ENCODE data around the gene PDE4D.
"Not testable (repeated sequence)": the region's sequence is repeated elsewhere in the genome, so short reads cannot be mapped to it uniquely, and the experiment has no call there.

Gene PDE4D

DNA sequence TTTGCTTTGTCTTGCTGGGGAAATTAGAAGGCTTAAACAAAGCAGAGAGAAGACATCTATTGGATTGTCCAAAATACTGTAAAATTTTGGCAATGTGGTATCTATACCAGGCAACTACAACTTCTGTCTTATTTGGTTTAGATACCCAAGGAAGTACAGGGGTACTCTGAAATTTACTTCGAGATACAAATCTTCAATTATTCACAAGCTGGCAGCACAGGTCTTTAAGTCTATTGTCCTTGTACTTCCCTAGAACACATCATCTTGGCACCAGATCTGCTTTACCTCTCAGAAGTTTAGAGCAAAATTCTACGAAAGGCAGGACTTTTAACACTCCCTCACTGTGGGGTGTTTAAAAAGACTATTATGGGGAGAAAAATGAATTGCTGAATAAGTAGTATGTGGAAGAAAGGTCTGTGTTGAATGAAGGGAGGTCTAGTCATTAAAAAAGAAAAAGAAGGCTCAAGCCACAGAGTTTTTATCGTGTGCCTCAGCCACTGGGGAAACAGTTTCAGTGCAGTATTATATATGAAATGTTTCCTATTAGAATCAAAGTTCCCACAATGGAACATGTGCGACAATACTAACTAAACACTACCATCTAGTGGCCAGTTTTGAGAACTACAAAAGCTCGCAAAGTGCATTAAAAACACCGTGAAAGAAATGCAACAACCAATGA is 93.7 kb downstream of the PDE4D start:
- DNase-seq: peak in 6 of 51 donors; percentile 5 to 77 (median 17)

- DNase-seq: no peak
Measured at GRCh38 chr5:59798862-59799667, 94.5 kb downstream of the PDE4D start.

DNA sequence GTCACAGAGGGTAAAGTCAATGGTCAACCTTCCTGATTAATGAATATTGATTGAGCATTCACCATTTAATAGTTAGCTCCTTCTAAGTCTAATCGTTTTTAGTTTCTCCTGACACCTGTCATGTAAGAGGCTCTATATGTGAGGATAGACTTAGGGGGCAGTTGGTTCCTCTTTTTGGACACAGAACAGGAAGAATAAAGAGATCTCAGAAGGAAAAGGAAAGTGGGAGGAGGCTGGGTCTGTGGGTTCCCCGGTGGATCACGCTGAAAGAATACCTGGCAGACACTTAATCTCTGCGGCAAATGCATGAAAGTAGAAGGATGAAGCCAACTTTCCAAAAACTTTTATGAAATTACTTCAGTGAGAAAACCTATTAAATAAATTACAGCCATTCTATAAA is 98.4 kb downstream of the PDE4D start:
- DNase-seq: no peak

DNA sequence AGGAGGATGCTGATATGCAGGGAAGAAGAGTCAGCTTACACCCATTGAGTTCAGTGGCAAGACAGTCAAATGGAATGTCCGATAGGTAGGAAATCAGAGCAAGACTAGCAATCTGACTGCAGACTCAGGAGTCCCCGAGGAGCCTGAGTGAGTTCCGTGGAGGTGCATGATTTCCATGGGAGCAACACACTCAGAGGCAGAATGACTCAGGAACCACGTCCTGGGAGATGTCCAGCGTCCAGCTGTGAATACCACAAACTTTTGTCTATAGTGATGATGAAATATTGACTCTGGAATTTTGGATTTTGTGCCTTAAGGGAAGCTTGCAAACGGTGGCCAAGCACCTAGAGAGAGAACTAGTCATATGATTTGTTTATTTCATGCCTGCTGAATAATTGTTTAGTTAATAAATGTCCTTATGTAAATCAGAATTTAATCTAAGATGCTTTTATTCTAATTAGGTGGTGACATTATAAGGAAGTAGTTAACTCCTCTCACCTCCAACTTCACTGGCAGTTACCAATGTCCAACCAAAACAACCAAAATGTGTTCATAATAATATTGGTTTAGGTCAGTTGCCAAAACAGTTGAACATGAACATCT is 100.4 kb downstream of the PDE4D start:
- DNase-seq: peak in 1 of 51 donors; percentile 2

- no peak for DNase-seq
Measured at GRCh38 chr5:59791617-59792016, 101.9 kb downstream of the PDE4D start.

- peak in 2 of 51 donors; percentile 34 to 40 for DNase-seq
Measured at GRCh38 chr5:59790776-59791475, 102.6 kb downstream of the PDE4D start.

- DNase-seq: peak in 1 of 51 donors; percentile 40
Measured at GRCh38 chr5:59790376-59790775, 103.2 kb downstream of the PDE4D start.

DNA sequence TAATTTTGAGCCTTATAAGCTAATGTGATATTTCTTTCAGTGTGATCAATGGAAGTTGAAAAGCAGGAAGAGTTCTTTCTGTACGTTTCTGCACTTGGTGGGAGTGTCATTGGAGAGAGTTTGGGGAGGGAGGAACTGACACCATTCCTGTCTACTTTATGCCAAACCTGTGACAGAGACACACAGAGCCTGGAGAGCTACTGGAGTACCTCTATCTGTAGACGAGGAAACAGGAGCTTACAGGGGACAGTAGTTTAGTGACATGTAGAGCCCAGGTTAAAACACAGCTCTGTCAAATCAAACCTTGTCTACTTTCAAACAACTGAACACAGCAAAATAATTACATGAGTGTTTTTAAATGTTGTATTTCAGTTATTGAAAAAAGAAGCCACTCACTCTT is 103.6 kb downstream of the PDE4D start:
- no peak for DNase-seq

GRCh38 chr5:59789197-59789596 is 104.3 kb downstream of the PDE4D start:
- peak in 1 of 51 donors; percentile 20 for DNase-seq

DNA sequence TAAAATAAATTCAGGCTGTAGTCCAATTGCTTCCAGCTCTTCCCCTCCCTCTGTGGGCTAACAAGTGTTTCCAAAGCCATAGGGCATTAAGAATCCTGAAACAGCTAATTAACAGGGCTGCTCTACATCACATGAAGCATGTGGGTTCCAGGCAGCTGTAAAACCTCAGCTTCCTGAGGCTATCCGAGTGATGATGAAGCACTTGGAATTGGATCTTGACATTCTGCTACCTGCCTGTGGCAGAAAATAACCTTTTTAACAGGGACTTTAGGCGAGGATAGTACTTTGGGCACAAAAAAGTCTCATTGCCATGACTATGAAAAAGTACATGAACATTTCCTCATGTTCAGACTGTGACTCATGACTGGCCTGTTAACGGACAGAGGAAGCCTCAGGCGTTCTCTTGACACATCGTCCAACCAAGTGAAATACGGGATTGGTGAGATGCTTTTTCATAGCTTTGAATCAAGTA is 107.2 kb downstream of the PDE4D start:
- DNase-seq: no peak

DNA sequence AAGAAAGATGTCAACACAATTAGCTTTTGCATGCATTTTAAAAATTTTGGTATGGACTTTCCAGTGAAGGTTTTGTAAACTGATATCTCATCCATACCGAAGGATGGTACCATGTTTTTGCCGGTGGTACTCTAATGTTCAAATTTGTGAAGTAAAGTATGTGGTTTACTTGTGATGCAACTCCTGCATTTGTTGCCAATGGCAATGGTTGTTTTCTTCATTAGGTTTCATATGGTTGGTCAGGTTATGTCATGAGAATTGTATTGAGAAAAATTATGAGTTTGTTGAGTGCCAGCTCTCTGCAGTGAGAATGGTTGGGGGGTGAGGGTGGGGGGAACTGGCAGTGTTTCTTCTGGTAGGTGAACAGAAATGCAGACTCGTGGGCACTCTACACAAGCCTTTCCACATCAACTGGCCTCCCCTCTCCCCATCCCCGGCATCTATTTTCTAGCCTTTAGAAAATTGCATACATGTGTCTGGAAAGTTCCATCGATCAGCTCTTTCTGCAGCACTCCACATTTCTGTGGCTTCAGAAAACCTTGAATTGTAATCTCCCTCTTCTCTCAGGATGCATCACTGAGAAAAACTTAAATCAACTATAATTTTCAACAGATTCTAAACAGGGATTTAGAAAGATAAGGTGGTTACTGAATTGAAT is 107.7 kb downstream of the PDE4D start:
- no peak for DNase-seq

GRCh38 chr5:59784708-59785107 is 108.8 kb downstream of the PDE4D start:
- not testable (repeated sequence) for DNase-seq

- no peak for DNase-seq
Measured at GRCh38 chr5:59783264-59783663, 110.3 kb downstream of the PDE4D start.

GRCh38 chr5:59782856-59783255 is 110.7 kb downstream of the PDE4D start:
- DNase-seq: no peak

- no peak for DNase-seq
Measured at GRCh38 chr5:59779453-59779852, 114.1 kb downstream of the PDE4D start.

GRCh38 chr5:59777028-59777427 is 116.5 kb downstream of the PDE4D start:
- DNase-seq: no peak

DNA sequence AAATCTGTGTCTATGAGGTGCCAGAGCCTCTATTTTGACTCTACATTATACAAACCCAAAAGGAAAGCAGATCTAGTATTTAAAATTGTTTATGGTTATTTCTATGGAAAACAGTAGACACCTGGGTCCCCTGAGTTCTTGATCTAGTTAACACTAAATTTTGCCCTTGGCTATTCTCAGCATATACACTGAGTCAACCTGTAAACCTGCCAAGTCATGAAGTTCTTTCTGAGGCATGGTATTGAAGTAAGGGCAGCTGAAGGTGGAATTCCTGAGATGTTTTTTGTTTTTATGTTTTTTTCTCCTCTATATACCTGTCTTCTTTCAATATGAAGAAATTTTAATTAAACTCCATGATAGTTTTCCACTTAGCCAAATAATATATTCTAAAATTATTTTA is 120.2 kb downstream of the PDE4D start:
- DNase-seq: no peak

DNA sequence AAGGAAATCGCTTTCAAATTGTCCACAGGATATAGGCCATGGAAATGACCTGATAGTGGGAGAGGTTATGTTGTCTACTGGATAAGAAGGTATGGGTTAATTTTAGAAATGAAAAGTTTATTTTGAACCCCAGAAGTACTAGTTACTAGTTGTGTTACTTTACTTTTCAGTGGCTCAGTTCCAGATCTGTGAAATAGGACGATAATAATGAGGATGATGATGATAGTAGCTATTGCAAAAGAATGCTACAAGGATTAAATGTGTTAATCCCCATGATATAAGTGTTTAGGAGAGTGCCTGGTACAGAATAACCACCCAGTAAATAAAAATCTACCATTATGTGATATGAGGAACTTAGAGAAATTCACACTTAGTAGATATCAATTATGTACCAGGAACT is 120.8 kb downstream of the PDE4D start:
- no peak for DNase-seq

DNA sequence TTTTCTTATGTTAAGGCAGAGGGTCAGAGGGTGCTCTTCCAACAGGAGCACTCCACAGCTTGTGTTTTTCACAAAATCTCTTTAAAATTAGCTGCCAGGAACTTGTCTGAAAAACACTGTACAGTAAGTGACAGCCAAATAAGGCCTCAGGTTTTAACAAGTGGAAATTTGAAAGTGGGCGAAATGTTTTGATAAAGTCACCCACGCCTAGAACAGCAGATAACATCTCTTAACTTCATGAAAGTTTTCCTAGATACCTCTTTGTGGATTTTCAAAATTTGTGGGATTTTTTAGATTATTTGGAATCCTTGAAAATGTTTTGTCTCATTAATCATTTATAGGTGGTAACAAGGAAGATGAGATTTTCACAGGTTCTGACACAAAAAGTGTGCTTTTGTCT is 121.3 kb downstream of the PDE4D start:
- DNase-seq: no peak

GRCh38 chr5:59770953-59771352 is 122.6 kb downstream of the PDE4D start:
- no peak for DNase-seq

- no peak for DNase-seq
Measured at GRCh38 chr5:59769832-59770231, 123.7 kb downstream of the PDE4D start.

DNA sequence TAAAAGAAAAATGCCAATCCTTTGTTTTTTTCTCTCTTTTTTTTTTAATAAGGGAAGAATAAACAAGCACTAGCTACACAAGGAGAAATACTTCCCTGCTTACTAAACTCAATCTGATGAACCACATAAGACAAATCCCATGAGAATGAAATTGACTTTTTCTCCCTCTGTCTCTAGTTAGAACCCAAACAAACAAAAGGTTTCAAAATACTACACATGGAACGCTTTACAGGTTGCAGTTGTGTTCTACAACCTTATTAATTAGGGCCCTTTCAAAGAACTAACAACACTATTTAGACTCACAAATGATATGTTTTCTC is 124.5 kb downstream of the PDE4D start:
- DNase-seq: no peak

All from hypothalamus (tissue), 51 donors.